Testis (tissue), 3 donors: ENCODE measurements around the gene AKAP12. TPM values are rescaled to one million over a fixed set of nuclear protein-coding genes. Genes with fewer than 3 reads are reported as not detected.

ENCODE experiments used
- DNase-seq: peaks from one replicate; pipeline ENCODE4 v3.0.0-alpha.2; 2019
- H3K27ac ChIP-seq, 2 donors: fragments of 200-600 bp; sonication (generic); one replicate each; pipeline ENCODE4 v1.5.1; 2019
- H3K27me3 ChIP-seq: fragments of 200-600 bp; sonication (generic); one replicate; pipeline ENCODE4 v1.5.1; 2019
- H3K36me3 ChIP-seq: fragments of 200-600 bp; sonication (generic); one replicate; pipeline ENCODE4 v1.5.1; 2017; ENCODE audit warnings: low read depth; ENCODE audit errors: missing control alignments
- H3K4me1 ChIP-seq: fragments of 200-600 bp; sonication (generic); one replicate; pipeline ENCODE4 v1.5.1; 2019
- H3K4me3 ChIP-seq, 2 donors: fragments of 200-600 bp; sonication (generic); one replicate each; pipeline ENCODE4 v1.5.1; 2017 to 2019
- H3K9me3 ChIP-seq: fragments of 200-600 bp; sonication (generic); one replicate; pipeline ENCODE4 v1.5.1; 2017
- POLR2A ChIP-seq: fragments of 450-650 bp; IDR thresholded peaks from one replicate; pipeline ENCODE4 v1.6.1; 2017; ENCODE audit warnings: antibody characterized with exemption, mild to moderate bottlenecking, moderate library complexity
- WGBS, 2 donors: methylation state at CpG; one replicate each; pipeline ENCODE4 v1.1.5; 2018; 5-methylcytosine and 5-hydroxymethylcytosine counted together
- intact Hi-C: fragments of 100-400 bp; cut with DNase I; formaldehyde crosslinking; loops from one replicate; pipeline ENCODE4 v1.15.1; 2023; ENCODE audit warnings: low total_unique reads
- polyA plus RNA-seq: library from polyadenylated mRNA; stranded (reverse); fragments of 350-450 nt; fragmentation: Illumina TruSeq; extraction: RNeasy Lipid Tissue Mini Kit (QIAGEN cat#74804); gene quantifications from one replicate; pipeline ENCODE4 v1.2.3, GENCODE V29; 2014; ENCODE audit warnings: low read depth, low replicate concordance; ENCODE audit not compliant: insufficient read depth
- total RNA-seq, 2 donors: library from RNA; depleted of rRNA; stranded (reverse); fragments of >200 nt; gene quantifications; one replicate each; pipeline ENCODE4 v1.2.3, GENCODE V29; 2016
- TF ChIP-seq, protein P1 (sequence below), 3 experiments: fragments of 450-650 bp in 2 of 3; fragments of 200-600 bp in 1 of 3; sonication (generic) in 1 of 3; IDR thresholded peaks; one replicate each; pipeline ENCODE4 v1.5.1; 2016 to 2019; ENCODE audit warnings: antibody characterized with exemption in 3 of 3, mild to moderate bottlenecking in 2 of 3, moderate library complexity in 1 of 3

AKAP12 gene
- total and polyA plus RNA-seq, 3 donors from 2014 or later, result 244 to 287 (median 280) TPM

DNA sequence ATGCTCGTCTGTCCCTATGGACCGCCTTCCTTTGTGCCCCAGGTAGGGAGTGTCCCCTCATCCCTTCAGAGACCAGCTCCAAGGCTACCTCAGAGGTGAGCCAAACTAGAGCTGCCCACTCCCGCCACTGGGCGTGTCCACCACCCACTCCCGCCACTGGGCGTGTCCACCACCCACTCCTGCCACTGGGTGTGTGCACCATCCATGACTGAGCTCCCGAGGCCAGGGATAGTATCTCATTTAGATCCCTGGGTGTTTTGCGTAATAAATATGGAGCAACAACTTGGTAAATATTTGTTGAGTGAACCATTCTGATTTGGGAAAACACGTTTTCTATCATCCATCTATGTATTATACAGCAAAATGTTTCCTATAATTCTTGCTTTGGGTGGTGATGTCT, 82.8 kb downstream of the AKAP12 start:
- H3K27ac ChIP-seq, result no peak overlapping the region
- WGBS, 2 donors, result 94% methylated on average over 9 of the region's 9 CpGs
- H3K36me3 ChIP-seq, result no peaks in the 10 kb centered on the region
- no peak for DNase-seq
- peaks cover 14% of the 10 kb centered on the region for H3K4me1 ChIP-seq
- TF ChIP-seq, protein P1, sequence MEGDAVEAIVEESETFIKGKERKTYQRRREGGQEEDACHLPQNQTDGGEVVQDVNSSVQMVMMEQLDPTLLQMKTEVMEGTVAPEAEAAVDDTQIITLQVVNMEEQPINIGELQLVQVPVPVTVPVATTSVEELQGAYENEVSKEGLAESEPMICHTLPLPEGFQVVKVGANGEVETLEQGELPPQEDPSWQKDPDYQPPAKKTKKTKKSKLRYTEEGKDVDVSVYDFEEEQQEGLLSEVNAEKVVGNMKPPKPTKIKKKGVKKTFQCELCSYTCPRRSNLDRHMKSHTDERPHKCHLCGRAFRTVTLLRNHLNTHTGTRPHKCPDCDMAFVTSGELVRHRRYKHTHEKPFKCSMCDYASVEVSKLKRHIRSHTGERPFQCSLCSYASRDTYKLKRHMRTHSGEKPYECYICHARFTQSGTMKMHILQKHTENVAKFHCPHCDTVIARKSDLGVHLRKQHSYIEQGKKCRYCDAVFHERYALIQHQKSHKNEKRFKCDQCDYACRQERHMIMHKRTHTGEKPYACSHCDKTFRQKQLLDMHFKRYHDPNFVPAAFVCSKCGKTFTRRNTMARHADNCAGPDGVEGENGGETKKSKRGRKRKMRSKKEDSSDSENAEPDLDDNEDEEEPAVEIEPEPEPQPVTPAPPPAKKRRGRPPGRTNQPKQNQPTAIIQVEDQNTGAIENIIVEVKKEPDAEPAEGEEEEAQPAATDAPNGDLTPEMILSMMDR (IDR thresholded peaks at IDR 0.05), result no peak
- no peak for TF ChIP-seq POLR2A
- intact Hi-C loops, result loop anchor here (10.0 kb wide), 1 partner anchor 428 kb away; no protein-coding TSS in a partner anchor
- H3K4me3 ChIP-seq, result no peak overlapping the region
- H3K27me3 ChIP-seq, result no peaks in the 10 kb centered on the region
- H3K9me3 ChIP-seq, result no peaks in the 10 kb centered on the region

DNA sequence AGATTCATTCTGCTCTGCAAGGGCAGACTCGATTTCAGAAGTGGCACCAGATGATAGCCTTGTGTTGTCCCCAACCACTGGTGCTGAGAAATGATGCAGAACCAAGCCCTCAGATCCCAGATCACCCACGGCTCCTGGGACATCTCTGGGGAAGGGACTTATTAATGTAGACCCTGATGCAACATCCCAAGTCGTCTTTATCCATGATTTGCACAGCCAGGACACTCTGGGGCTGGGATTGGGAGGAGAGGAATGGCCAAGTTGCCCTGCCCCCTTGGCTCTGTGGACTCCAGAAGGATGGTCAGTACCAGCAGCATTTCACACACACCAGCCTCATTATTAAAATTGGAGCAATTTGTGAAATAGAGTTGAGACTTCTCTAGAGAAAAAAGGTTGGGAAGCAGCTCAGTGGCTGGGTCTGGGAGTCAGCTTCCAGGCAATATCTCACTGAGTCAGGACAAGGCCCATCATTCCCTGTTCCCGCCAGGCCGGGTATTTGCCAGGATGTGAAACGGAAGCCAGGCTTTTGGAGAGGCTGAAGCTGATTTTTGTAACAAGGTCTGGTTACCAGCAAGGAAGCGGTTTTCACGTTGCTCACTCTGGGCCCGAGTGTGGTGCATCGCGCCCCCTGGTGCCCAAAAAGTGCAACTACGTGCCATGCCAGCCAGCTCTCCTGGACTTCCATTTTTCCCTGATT, 84.2 kb downstream of the AKAP12 start:
- Histone ChIP-seq H3K27ac (peak overlapping the region; percentile 6 to 71), H3K9me3 (no peaks in the 10 kb centered on the region), H3K4me1 (peaks cover 14% of the 10 kb centered on the region), H3K36me3 (no peaks in the 10 kb centered on the region), H3K4me3 (no peak overlapping the region), H3K27me3 (no peaks in the 10 kb centered on the region)
- intact Hi-C loops, result loop anchor here (10.0 kb wide), 1 partner anchor 429 kb away; no protein-coding TSS in a partner anchor
- TF ChIP-seq, protein P1 (IDR thresholded peaks at IDR 0.05), result peak; percentile 96 to 99 (median 99)
- no peak for TF ChIP-seq POLR2A
- peak; percentile 87 for DNase-seq
- WGBS, 2 donors, result 34 to 36% methylated on average over 12 of the region's 12 CpGs

DNA sequence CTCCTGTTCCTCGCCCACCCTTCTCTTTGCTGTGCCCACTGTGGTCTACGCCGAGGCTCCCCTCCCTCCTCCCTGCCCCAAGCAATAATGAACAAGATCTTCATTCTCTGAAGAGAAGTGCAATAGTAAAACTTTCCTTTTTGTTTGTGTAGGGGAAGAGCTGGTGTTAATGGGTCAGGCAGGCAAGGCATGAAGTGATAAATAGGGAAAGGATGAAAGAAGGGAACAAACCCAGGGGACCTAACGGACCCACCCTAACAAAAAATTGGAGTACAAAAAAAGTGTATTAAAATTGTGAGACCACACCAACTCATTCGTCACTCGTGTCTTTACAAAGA, 84.7 kb downstream of the AKAP12 start:
- Histone ChIP-seq H3K27ac (peak overlapping the region; percentile 64 to 71), H3K4me3 (no peak overlapping the region), H3K4me1 (peaks cover 14% of the 10 kb centered on the region), H3K9me3 (no peaks in the 10 kb centered on the region), H3K36me3 (no peaks in the 10 kb centered on the region), H3K27me3 (no peaks in the 10 kb centered on the region)
- TF ChIP-seq, protein P1 (IDR thresholded peaks at IDR 0.05), result no peak
- TF ChIP-seq POLR2A, result no peak
- intact Hi-C loops, result loop anchor here (10.0 kb wide), 1 partner anchor 430 kb away; no protein-coding TSS in a partner anchor
- 34 to 46% methylated on average over 6 of the region's 6 CpGs for WGBS, 2 donors
- no peak for DNase-seq

DNA sequence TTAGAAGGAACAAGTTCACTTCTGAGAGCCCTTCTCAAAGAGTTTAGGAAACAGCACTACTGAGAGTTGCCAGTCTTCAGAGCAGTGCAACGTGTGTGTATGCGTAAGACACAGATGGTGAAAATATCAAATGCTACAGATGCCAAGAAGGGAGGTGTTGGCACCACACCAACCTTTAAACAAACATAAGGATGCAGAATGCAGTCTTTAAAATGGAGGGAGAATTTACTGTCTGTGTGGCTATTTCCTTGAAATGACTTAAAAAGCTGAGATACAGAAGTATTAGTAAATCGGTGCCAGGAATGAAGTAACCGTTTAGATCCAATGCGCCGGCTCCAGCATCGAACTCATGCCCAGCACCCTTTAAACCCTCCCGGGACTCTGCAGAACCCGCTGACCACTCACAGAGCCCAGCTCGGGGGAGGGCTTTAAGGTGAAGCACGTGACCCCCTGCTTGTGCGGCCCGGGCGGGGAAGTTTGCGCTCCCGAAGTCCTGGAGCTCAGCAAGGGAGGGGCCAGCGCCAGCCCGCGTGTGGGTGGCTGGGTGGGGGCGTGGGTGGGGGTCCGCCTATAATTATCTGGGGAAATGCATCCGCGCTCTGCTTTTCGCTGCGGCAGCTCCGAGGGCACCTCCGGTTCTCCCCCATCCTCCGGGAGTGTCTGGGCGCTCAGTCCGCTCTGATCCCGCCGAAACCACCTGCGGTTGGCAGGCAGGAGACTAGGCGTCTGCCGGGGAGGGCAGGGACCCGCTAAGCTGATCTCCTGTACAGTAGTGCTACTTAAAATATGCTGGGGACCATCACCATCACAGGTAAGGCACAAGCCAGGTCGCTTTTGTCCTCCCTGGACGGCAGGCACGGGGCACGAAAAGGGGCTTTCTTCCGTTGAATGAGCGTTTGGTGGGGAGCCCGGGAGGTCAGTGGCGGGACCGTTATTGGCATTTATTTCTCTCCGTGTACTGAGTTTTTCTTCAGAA, 85.6 kb downstream of the AKAP12 start:
- whole genome bisulfite sequencing, 2 donors, result 1 to 3% methylated on average over 26 to 46 of the region's 46 CpGs
- no peaks in the 10 kb centered on the region for H3K9me3 ChIP-seq
- peak overlapping the region; percentile 46 to 60 for H3K4me3 ChIP-seq
- no peaks in the 10 kb centered on the region for H3K36me3 ChIP-seq
- intact Hi-C loops, result loop anchor here (10.0 kb wide), 1 partner anchor 431 kb away; no protein-coding TSS in a partner anchor
- H3K27ac ChIP-seq, result peak overlapping the region; percentile 64 to 71
- DNase-seq, result peak; percentile 87
- TF ChIP-seq, protein P1 (IDR thresholded peaks at IDR 0.05), result no peak
- TF ChIP-seq POLR2A, result no peak
- H3K4me1 ChIP-seq, result peaks cover 14% of the 10 kb centered on the region
- H3K27me3 ChIP-seq, result no peaks in the 10 kb centered on the region
